CD4-positive, alpha-beta T cell (primary cell): ENCODE results near the gene POM121. TPM values are rescaled to one million over a fixed set of nuclear protein-coding genes. Genes with fewer than 3 reads are reported as not detected.
"Not testable (repeated sequence)": the region's sequence is repeated elsewhere in the genome, so short reads cannot be mapped to it uniquely, and the experiment has no call there.

Experiments used
- ATAC-seq: fragments of 200-7000 bp; cut with Tn5 transposase; one replicate; pipeline ENCODE4 v1.10.0; 2022; ENCODE audit warnings: mild to moderate bottlenecking; ENCODE audit not compliant: poor library complexity
- CTCF ChIA-PET: fragments of 350-600 bp; sonication (Branson Sonifier 250); formaldehyde crosslinking; loops from one replicate; lab custom pipeline; 2021; ENCODE audit warnings: antibody characterized with exemption, inconsistent platforms; lab: Charles Lee
- POLR2A ChIA-PET: fragments of 350-600 bp; sonication (Branson Sonifier 250); formaldehyde crosslinking; loops from one replicate; lab custom pipeline; 2021; ENCODE audit warnings: antibody characterized with exemption, inconsistent platforms; lab: Charles Lee
- DNase-seq, 14 experiments: peaks; one replicate each; pipeline ENCODE4 v3.0.0-alpha.2; 2013 to 2020; ENCODE audit warnings: mixed read lengths in 2 of 14
- H3K27ac ChIP-seq, 2 donors: one replicate each; pipeline versions ENCODE4 v1.5.1 to v1.7.0; 2013; ENCODE audit warnings: low read length in 2 of 2, low read depth in 1 of 2, mild to moderate bottlenecking in 1 of 2
- H3K27me3 ChIP-seq, 2 experiments: 1 replicate in 1 of 2; 2 replicates in 1 of 2; pipeline versions ENCODE4 v1.6.1 to v1.7.0; 2013; ENCODE audit warnings: low read length in 2 of 2, control low read depth in 1 of 2, mild to moderate bottlenecking in 1 of 2, moderate library complexity in 1 of 2; ENCODE audit not compliant: insufficient read depth in 2 of 2, control insufficient read depth in 1 of 2
- H3K36me3 ChIP-seq: one replicate; pipeline ENCODE4 v1.6.1; 2013; ENCODE audit warnings: low read length, control low read depth; ENCODE audit not compliant: insufficient read depth
- H3K4me1 ChIP-seq: one replicate; pipeline ENCODE4 v1.6.1; 2013; ENCODE audit warnings: low read length, control low read depth; ENCODE audit not compliant: insufficient read depth
- H3K4me3 ChIP-seq: one replicate; pipeline ENCODE4 v1.5.1; 2013; ENCODE audit warnings: mild to moderate bottlenecking, low read length, moderate library complexity
- H3K9me3 ChIP-seq, 2 experiments: 1 replicate in 1 of 2; 2 replicates in 1 of 2; pipeline versions ENCODE4 v1.6.1 to v1.7.0; 2013; ENCODE audit warnings: low read length in 2 of 2, mild to moderate bottlenecking in 2 of 2, control low read depth in 1 of 2, moderate library complexity in 1 of 2; ENCODE audit not compliant: control insufficient read depth in 1 of 2, insufficient read depth in 1 of 2
- H3K27ac Mint-ChIP-seq: one replicate; pipeline ENCODE4 v1.8.0; 2020; ENCODE audit warnings: mixed read lengths
- H3K27me3 Mint-ChIP-seq: one replicate; pipeline ENCODE4 v1.8.0; 2021; ENCODE audit warnings: mixed read lengths
- H3K36me3 Mint-ChIP-seq: one replicate; pipeline ENCODE4 v1.8.0; 2021; ENCODE audit warnings: low read depth, mixed read lengths
- H3K4me1 Mint-ChIP-seq: one replicate; pipeline ENCODE4 v1.8.0; 2021; ENCODE audit warnings: low read depth, mixed read lengths
- H3K4me3 Mint-ChIP-seq: one replicate; pipeline ENCODE4 v1.8.0; 2020; ENCODE audit warnings: mild to moderate bottlenecking, mixed read lengths
- H3K9me3 Mint-ChIP-seq: one replicate; pipeline ENCODE4 v1.8.0; 2020; ENCODE audit warnings: mixed read lengths
- intact Hi-C, 2 experiments: fragments of 100-400 bp; cut with DNase I in 1 of 2; cut with micrococcal nuclease in 1 of 2; formaldehyde crosslinking; loops; one replicate each; pipeline versions ENCODE4 v1.15.1 to v1.9.0; 2023 to 2025; cut with DNase I, micrococcal nuclease
- total RNA-seq, 174 experiments: library from RNA in 2 of 174; stranded (reverse) in 2 of 174; gene quantifications; one replicate each; pipeline ENCODE4 v1.2.3 and lab custom pipeline; 2021 to 2026

Gene POM121
- total RNA-seq, 2 experiments from 2014 or later = 66.2 to 67.9 TPM

GRCh38 chr7:72975656-72976286, 50.9 kb downstream of the POM121 start:
- H3K4me1 Mint-ChIP-seq, POLR2A ChIA-PET, H3K36me3 ChIP-seq, H3K36me3 Mint-ChIP-seq, H3K4me1 ChIP-seq, H3K27me3 Mint-ChIP-seq, intact Hi-C loops, H3K27me3 ChIP-seq, H3K9me3 Mint-ChIP-seq, H3K4me3 Mint-ChIP-seq, CTCF ChIA-PET, H3K27ac ChIP-seq, ATAC-seq, DNase-seq, H3K4me3 ChIP-seq, H3K9me3 ChIP-seq, H3K27ac Mint-ChIP-seq: not testable (repeated sequence)

GRCh38 chr7:72976434-72976833, 51.5 kb downstream of the POM121 start:
- H3K36me3 Mint-ChIP-seq, H3K27me3 ChIP-seq, H3K4me1 Mint-ChIP-seq, H3K36me3 ChIP-seq, H3K9me3 Mint-ChIP-seq, ATAC-seq, H3K27ac Mint-ChIP-seq, H3K4me3 ChIP-seq, H3K4me3 Mint-ChIP-seq, POLR2A ChIA-PET, H3K9me3 ChIP-seq, DNase-seq, H3K27ac ChIP-seq, CTCF ChIA-PET, intact Hi-C loops, H3K27me3 Mint-ChIP-seq, H3K4me1 ChIP-seq: not testable (repeated sequence)

- H3K4me1 ChIP-seq, H3K27ac Mint-ChIP-seq, H3K4me1 Mint-ChIP-seq, CTCF ChIA-PET, DNase-seq, H3K36me3 ChIP-seq, H3K9me3 Mint-ChIP-seq, H3K27ac ChIP-seq, H3K36me3 Mint-ChIP-seq, H3K27me3 ChIP-seq, ATAC-seq, H3K27me3 Mint-ChIP-seq, H3K9me3 ChIP-seq, intact Hi-C loops, H3K4me3 ChIP-seq, POLR2A ChIA-PET, H3K4me3 Mint-ChIP-seq: not testable (repeated sequence)
Measured at GRCh38 chr7:72980382-72980781, 55.5 kb downstream of the POM121 start.

GRCh38 chr7:72982084-72982483, 57.2 kb downstream of the POM121 start:
- H3K4me1 Mint-ChIP-seq, DNase-seq, H3K9me3 Mint-ChIP-seq, H3K4me3 Mint-ChIP-seq, intact Hi-C loops, H3K27me3 ChIP-seq, CTCF ChIA-PET, H3K27ac ChIP-seq, POLR2A ChIA-PET, ATAC-seq, H3K4me3 ChIP-seq, H3K9me3 ChIP-seq, H3K36me3 Mint-ChIP-seq, H3K27me3 Mint-ChIP-seq, H3K4me1 ChIP-seq, H3K36me3 ChIP-seq, H3K27ac Mint-ChIP-seq: not testable (repeated sequence)

- CTCF ChIA-PET, H3K27me3 Mint-ChIP-seq, H3K27ac Mint-ChIP-seq, intact Hi-C loops, H3K27ac ChIP-seq, POLR2A ChIA-PET, H3K4me1 ChIP-seq, H3K27me3 ChIP-seq, H3K4me1 Mint-ChIP-seq, H3K36me3 ChIP-seq, H3K4me3 ChIP-seq, ATAC-seq, DNase-seq, H3K4me3 Mint-ChIP-seq, H3K9me3 Mint-ChIP-seq, H3K36me3 Mint-ChIP-seq, H3K9me3 ChIP-seq: not testable (repeated sequence)
Measured at GRCh38 chr7:72990146-72990913, 65.4 kb downstream of the POM121 start.

- H3K36me3 ChIP-seq, H3K27me3 Mint-ChIP-seq, H3K27ac ChIP-seq, H3K27ac Mint-ChIP-seq, H3K4me1 Mint-ChIP-seq, H3K36me3 Mint-ChIP-seq, intact Hi-C loops, DNase-seq, H3K4me1 ChIP-seq, H3K27me3 ChIP-seq, ATAC-seq, POLR2A ChIA-PET, H3K4me3 Mint-ChIP-seq, H3K4me3 ChIP-seq, H3K9me3 Mint-ChIP-seq, CTCF ChIA-PET, H3K9me3 ChIP-seq: not testable (repeated sequence)
Measured at GRCh38 chr7:72995484-72995883, 70.6 kb downstream of the POM121 start.

GRCh38 chr7:72997447-72997846, 72.6 kb downstream of the POM121 start:
- POLR2A ChIA-PET, H3K27me3 ChIP-seq, H3K36me3 ChIP-seq, intact Hi-C loops, H3K9me3 Mint-ChIP-seq, H3K27ac Mint-ChIP-seq, H3K4me3 ChIP-seq, H3K4me1 ChIP-seq, H3K27me3 Mint-ChIP-seq, H3K4me1 Mint-ChIP-seq, DNase-seq, ATAC-seq, H3K9me3 ChIP-seq, CTCF ChIA-PET, H3K36me3 Mint-ChIP-seq, H3K27ac ChIP-seq, H3K4me3 Mint-ChIP-seq: not testable (repeated sequence)
